ENCODE measurements around the gene CD53.

DNA sequence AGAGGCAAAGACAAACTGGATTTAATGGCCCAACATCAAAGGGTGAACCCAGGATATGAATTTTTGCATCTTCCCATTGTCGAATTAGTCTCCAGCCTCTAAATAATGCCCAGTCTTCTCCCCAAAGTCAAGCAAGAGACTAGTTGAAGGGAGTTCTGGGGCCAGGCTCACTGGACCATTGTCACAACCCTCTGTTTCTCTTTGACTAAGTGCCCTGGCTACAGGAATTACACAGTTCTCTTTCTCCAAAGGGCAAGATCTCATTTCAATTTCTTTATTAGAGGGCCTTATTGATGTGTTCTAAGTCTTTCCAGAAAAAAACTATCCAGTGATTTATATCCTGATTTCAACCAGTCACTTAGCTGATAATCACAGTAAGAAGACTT, 26.5 kb downstream of the CD53 start:
- TF ChIP-seq, protein P1, sequence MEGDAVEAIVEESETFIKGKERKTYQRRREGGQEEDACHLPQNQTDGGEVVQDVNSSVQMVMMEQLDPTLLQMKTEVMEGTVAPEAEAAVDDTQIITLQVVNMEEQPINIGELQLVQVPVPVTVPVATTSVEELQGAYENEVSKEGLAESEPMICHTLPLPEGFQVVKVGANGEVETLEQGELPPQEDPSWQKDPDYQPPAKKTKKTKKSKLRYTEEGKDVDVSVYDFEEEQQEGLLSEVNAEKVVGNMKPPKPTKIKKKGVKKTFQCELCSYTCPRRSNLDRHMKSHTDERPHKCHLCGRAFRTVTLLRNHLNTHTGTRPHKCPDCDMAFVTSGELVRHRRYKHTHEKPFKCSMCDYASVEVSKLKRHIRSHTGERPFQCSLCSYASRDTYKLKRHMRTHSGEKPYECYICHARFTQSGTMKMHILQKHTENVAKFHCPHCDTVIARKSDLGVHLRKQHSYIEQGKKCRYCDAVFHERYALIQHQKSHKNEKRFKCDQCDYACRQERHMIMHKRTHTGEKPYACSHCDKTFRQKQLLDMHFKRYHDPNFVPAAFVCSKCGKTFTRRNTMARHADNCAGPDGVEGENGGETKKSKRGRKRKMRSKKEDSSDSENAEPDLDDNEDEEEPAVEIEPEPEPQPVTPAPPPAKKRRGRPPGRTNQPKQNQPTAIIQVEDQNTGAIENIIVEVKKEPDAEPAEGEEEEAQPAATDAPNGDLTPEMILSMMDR (IDR thresholded peaks at IDR 0.05; ENCODE audit: borderline replicate concordance, extremely low read depth, low read length, poor library complexity, severe bottlenecking), result no peak
- TF ChIP-seq EZH2 (IDR thresholded peaks at IDR 0.05; ENCODE audit: borderline replicate concordance, low read depth, low read length, severe bottlenecking), result no peak
